H1 (cell line): ENCODE results near the gene ABCA13. TPM values are rescaled to one million over a fixed set of nuclear protein-coding genes. Genes with fewer than 3 reads are reported as not detected.

Source experiments
- CTCF ChIA-PET: fragments of 300-600 bp; sonication (Branson Sonifier 250); formaldehyde crosslinking; loops from one replicate; lab custom pipeline; 2021; ENCODE audit not compliant: partially characterized antibody; lab: Charles Lee
- POLR2A ChIA-PET: fragments of 300-600 bp; sonication (Branson Sonifier 250); formaldehyde crosslinking; loops from one replicate; lab custom pipeline; 2021; ENCODE audit warnings: inconsistent platforms; ENCODE audit not compliant: partially characterized antibody; lab: Charles Lee
- DNase-seq, 2 experiments: peaks; one replicate each; pipeline versions ENCODE4 v3.0.0 to v3.0.0-alpha.2; 2010 to 2022; ENCODE audit warnings: low spot score in 2 of 2, low read depth in 1 of 2, mixed read lengths in 1 of 2
- FAIRE-seq: peaks from 2 replicates; lab custom pipeline; 2011; peaks lifted over from hg19 to GRCh38; lab: Jason Lieb, UNC
- H2AFZ ChIP-seq: 2 replicates; pipeline ENCODE4 v1.8.1; 2012; ENCODE audit warnings: low read length, inconsistent platforms
- H2AK5ac ChIP-seq: 2 replicates; pipeline ENCODE4 v1.6.1; 2013; ENCODE audit warnings: low read depth, low read length
- H2BK120ac ChIP-seq: replicated peaks from 2 replicates; pipeline ENCODE3; 2013; ENCODE audit warnings: low read depth, low read length, inconsistent platforms
- H2BK12ac ChIP-seq: 2 replicates; pipeline ENCODE4 v1.6.1; 2013; ENCODE audit warnings: low read depth, low read length
- H2BK15ac ChIP-seq: 2 replicates; pipeline ENCODE4 v1.6.1; 2013; ENCODE audit warnings: low read length
- H2BK20ac ChIP-seq: 2 replicates; pipeline ENCODE4 v1.6.1; 2013; ENCODE audit warnings: low read length
- H2BK5ac ChIP-seq: 2 replicates; pipeline ENCODE4 v1.6.1; 2013; ENCODE audit warnings: low read depth, low read length
- H3K14ac ChIP-seq: 2 replicates; pipeline ENCODE4 v1.6.1; 2013; ENCODE audit warnings: inconsistent platforms; ENCODE audit not compliant: insufficient read length
- H3K18ac ChIP-seq: 2 replicates; pipeline ENCODE4 v1.6.1; 2013; ENCODE audit warnings: low read length; ENCODE audit errors: extremely low read depth
- H3K23ac ChIP-seq: 2 replicates; pipeline ENCODE4 v1.6.1; 2013; ENCODE audit warnings: inconsistent platforms; ENCODE audit not compliant: insufficient read length
- H3K23me2 ChIP-seq: 2 replicates; pipeline ENCODE4 v1.6.1; 2013; ENCODE audit warnings: low read depth, low read length
- H3K27ac ChIP-seq: 2 replicates; pipeline ENCODE4 v1.6.1; 2011; ENCODE audit warnings: low read depth, low read length, inconsistent platforms
- H3K27me3 ChIP-seq, 4 experiments: replicated peaks in 1 of 4; 1 replicate in 1 of 4; 2 replicates in 3 of 4; pipeline versions ENCODE4 v1.6.1 to v1.8.1; 2011 to 2013; ENCODE audit warnings: low read length in 3 of 4, mild to moderate bottlenecking in 3 of 4, inconsistent platforms in 2 of 4, mixed read lengths in 2 of 4, moderate library complexity in 1 of 4; ENCODE audit not compliant: control insufficient read depth in 3 of 4, insufficient read depth in 3 of 4; ENCODE audit errors: extremely low read depth in 1 of 4
- H3K36me3 ChIP-seq, 4 experiments: 2 replicates each; pipeline versions ENCODE4 v1.6.1 to v1.8.1; 2011 to 2013; ENCODE audit warnings: mild to moderate bottlenecking in 4 of 4, low read length in 3 of 4, moderate library complexity in 2 of 4, control low read depth in 1 of 4, inconsistent platforms in 1 of 4; ENCODE audit not compliant: insufficient read depth in 4 of 4, control insufficient read depth in 2 of 4
- H3K4ac ChIP-seq: replicated peaks from 2 replicates; pipeline ENCODE3; 2013; ENCODE audit warnings: low read length, low read depth, mixed read lengths, inconsistent platforms; ENCODE audit not compliant: insufficient read length
- H3K4me1 ChIP-seq, 4 experiments: replicated peaks in 1 of 4; 1 replicate in 1 of 4; 2 replicates in 3 of 4; pipeline versions ENCODE4 v1.6.1 to v1.8.1; 2011 to 2013; ENCODE audit warnings: low read length in 3 of 4, inconsistent platforms in 2 of 4, mixed read lengths in 1 of 4; ENCODE audit not compliant: insufficient read depth in 4 of 4, control insufficient read depth in 3 of 4
- H3K4me2 ChIP-seq, 2 experiments: 2 replicates each; pipeline versions ENCODE4 v1.6.1 to v1.8.1; 2011 to 2013; ENCODE audit warnings: low read depth in 2 of 2, low read length in 2 of 2, control low read depth in 1 of 2, inconsistent platforms in 1 of 2, mild to moderate bottlenecking in 1 of 2; ENCODE audit not compliant: insufficient read depth in 1 of 2
- H3K4me3 ChIP-seq, 4 experiments: fragments of 200-600, 300-600 bp in 1 of 4; sonication (generic), shearing (Covaris generic), sonication (Bioruptor Twin) in 1 of 4; 2 replicates each; pipeline versions ENCODE4 v1.5.1 to v1.8.1; 2011 to 2016; ENCODE audit warnings: low read length in 4 of 4, low read depth in 3 of 4, control low read depth in 2 of 4, inconsistent platforms in 2 of 4, mild to moderate bottlenecking in 2 of 4, mixed read lengths in 1 of 4, moderate library complexity in 1 of 4; ENCODE audit not compliant: insufficient read depth in 2 of 4; ENCODE audit errors: extremely low read depth in 1 of 4
- H3K56ac ChIP-seq: replicated peaks from 2 replicates; pipeline ENCODE3; 2013; ENCODE audit warnings: low read depth, mild to moderate bottlenecking, mixed read lengths, low read length, inconsistent platforms; ENCODE audit not compliant: insufficient read length
- H3K79me1 ChIP-seq: 2 replicates; pipeline ENCODE4 v1.6.1; 2013; ENCODE audit warnings: low read depth, low read length, control low read depth
- H3K79me2 ChIP-seq, 2 experiments: 2 replicates each; pipeline versions ENCODE4 v1.6.1 to v1.8.1; 2012 to 2013; ENCODE audit warnings: low read length in 2 of 2, mild to moderate bottlenecking in 2 of 2, inconsistent platforms in 1 of 2; ENCODE audit not compliant: insufficient read depth in 2 of 2, control insufficient read depth in 1 of 2
- H3K9ac ChIP-seq, 4 experiments: replicated peaks in 1 of 4; 1 replicate in 1 of 4; 2 replicates in 3 of 4; pipeline versions ENCODE4 v1.6.1 to v1.8.1; 2011 to 2013; ENCODE audit warnings: low read depth in 3 of 4, low read length in 3 of 4, control low read depth in 2 of 4, mild to moderate bottlenecking in 2 of 4, moderate library complexity in 2 of 4, inconsistent platforms in 1 of 4; ENCODE audit errors: extremely low read depth in 1 of 4
- H3K9me3 ChIP-seq, 2 experiments: 2 replicates each; pipeline versions ENCODE4 v1.6.1 to v1.8.1; 2012 to 2013; ENCODE audit warnings: mild to moderate bottlenecking in 2 of 2, moderate library complexity in 2 of 2, control low read depth in 1 of 2, inconsistent platforms in 1 of 2, low read depth in 1 of 2, low read length in 1 of 2, mixed read lengths in 1 of 2; ENCODE audit not compliant: insufficient read depth in 2 of 2
- H4K20me1 ChIP-seq, 2 experiments: replicated peaks in 1 of 2; 2 replicates each; pipeline versions ENCODE3 to v1.8.1; 2011 to 2013; ENCODE audit warnings: inconsistent platforms in 2 of 2, low read length in 2 of 2, mild to moderate bottlenecking in 1 of 2; ENCODE audit not compliant: insufficient read depth in 2 of 2, control insufficient read depth in 1 of 2
- H4K5ac ChIP-seq: 2 replicates; pipeline ENCODE4 v1.6.1; 2013; ENCODE audit warnings: low read length, low read depth, mixed read lengths, inconsistent platforms; ENCODE audit not compliant: insufficient read length
- H4K8ac ChIP-seq: 2 replicates; pipeline ENCODE4 v1.8.0; 2013; ENCODE audit warnings: mild to moderate bottlenecking, moderate library complexity, low read length, inconsistent platforms; ENCODE audit not compliant: insufficient read depth; ENCODE audit errors: extremely low read depth
- H4K91ac ChIP-seq: replicated peaks from 2 replicates; pipeline ENCODE3; 2013; ENCODE audit warnings: low read length, mixed read lengths, inconsistent platforms; ENCODE audit not compliant: insufficient read length
- CREB1 ChIP-seq: IDR thresholded peaks from 2 replicates; pipeline ENCODE4 v1.6.1; 2012; ENCODE audit warnings: inconsistent platforms
- CTBP2 ChIP-seq: IDR thresholded peaks from 2 replicates; pipeline ENCODE4 v1.7.0; 2011; ENCODE audit warnings: borderline replicate concordance, mild to moderate bottlenecking, moderate library complexity, mixed read lengths, low read length; ENCODE audit not compliant: insufficient read depth, insufficient read length
- CTCF ChIP-seq, 3 experiments: IDR thresholded peaks; 1 replicate in 2 of 3; 2 replicates in 1 of 3; pipeline versions ENCODE4 v1.5.1 to v1.6.1; 2011; ENCODE audit warnings: low read length in 3 of 3, mild to moderate bottlenecking in 3 of 3, inconsistent platforms in 2 of 3, low read depth in 1 of 3, moderate library complexity in 1 of 3; ENCODE audit not compliant: insufficient read depth in 1 of 3; ENCODE audit errors: control extremely low read depth in 1 of 3
- E2F6 ChIP-seq: IDR thresholded peaks from 2 replicates; pipeline ENCODE4 v1.6.1; 2012; ENCODE audit warnings: inconsistent platforms
- FOSL1 ChIP-seq: IDR thresholded peaks from 2 replicates; pipeline ENCODE4 v1.6.1; 2011; ENCODE audit warnings: mild to moderate bottlenecking, low read depth, low read length, moderate library complexity; ENCODE audit not compliant: insufficient read depth
- MAFK ChIP-seq: IDR thresholded peaks from 2 replicates; pipeline ENCODE4 v1.6.1; 2012; ENCODE audit warnings: low read depth, mild to moderate bottlenecking, improper control_type of control experiment, low read length
- SIRT6 ChIP-seq: IDR thresholded peaks from one replicate; pipeline ENCODE4 v1.7.1; 2012; ENCODE audit warnings: low read length, inconsistent platforms
- SIX5 ChIP-seq: IDR thresholded peaks from 2 replicates; pipeline ENCODE4 v1.6.1; 2011; ENCODE audit warnings: mild to moderate bottlenecking, low read depth, low read length
- SP2 ChIP-seq: IDR thresholded peaks from 2 replicates; pipeline ENCODE4 v1.6.1; 2012; ENCODE audit warnings: mild to moderate bottlenecking, low read length, inconsistent platforms
- SRF ChIP-seq: IDR thresholded peaks from 2 replicates; pipeline ENCODE4 v1.6.1; 2011; ENCODE audit warnings: mild to moderate bottlenecking, low read depth, low read length, moderate library complexity
- TCF12 ChIP-seq: IDR thresholded peaks from 2 replicates; pipeline ENCODE4 v1.6.1; 2011; ENCODE audit warnings: low read depth, mild to moderate bottlenecking, low read length
- WGBS, 2 experiments: shearing (Covaris generic) in 1 of 2; methylation state at CpG; one replicate each; pipeline versions ENCODE4 v1.1.6 to v1.1.7; 2013 to 2015; ENCODE audit warnings: low lambda C conversion rate in 2 of 2, mixed read lengths in 2 of 2, inconsistent platforms in 1 of 2, low coverage in 1 of 2, missing lambda C conversion rate in 1 of 2; ENCODE audit not compliant: insufficient replicate concordance in 2 of 2, insufficient coverage in 1 of 2, insufficient read length in 1 of 2; ENCODE audit errors: extremely low coverage in 1 of 2, missing lambda C conversion rate in 1 of 2; 5-methylcytosine and 5-hydroxymethylcytosine counted together
- polyA plus RNA-seq, 7 experiments: library from polyadenylated mRNA; depleted of rRNA in 3 of 7; stranded (reverse) in 5 of 7; unstranded in 2 of 7; fragments of >200 nt in 5 of 7; fragments of 200-250 nt in 2 of 7; gene quantifications; 1 replicate in 5 of 7; 2 replicates in 1 of 7; 4 replicates in 1 of 7; pipeline versions ENCODE4 v1.2.1 to v1.2.3, GENCODE V29; 2011 to 2013; ENCODE audit warnings: missing spikeins in 2 of 7, mixed read lengths in 2 of 7
- total RNA-seq: library from RNA; stranded (reverse); fragmentation: NEBNext Ultra II Directional; extraction: Animal tissue kit (Norgen Biotek cat#: 25700); gene quantifications from 2 replicates; pipeline ENCODE4 v1.2.1, GENCODE V29; 2021

Gene ABCA13
- total and polyA plus RNA-seq, 2 of the 8 experiments (the other 6 are each of a cell fraction or from before 2014, with no cell fraction given) = 0.07 to 0.09 TPM

- ChIA-PET CTCF (interaction anchor here (1.5 kb wide), 1 partner anchor 16 kb away, joined by 3 read pairs; no protein-coding TSS in a partner anchor), POLR2A (no interaction called here)
- Histone ChIP-seq H3K79me1 (no peaks in the 10 kb centered on the region), H4K5ac (no peak overlapping the region), H2BK20ac (no peak overlapping the region), H4K8ac (no peak overlapping the region), H3K4me2 (no peak overlapping the region), H3K4me3 (no peak overlapping the region), H3K27me3 (no peaks in the 10 kb centered on the region), H3K14ac (no peak overlapping the region), H3K23me2 (no peaks in the 10 kb centered on the region), H2BK15ac (no peak overlapping the region), H2BK5ac (no peak overlapping the region), H3K36me3 (peaks cover 0 to 3% (median 0%) of the 10 kb centered on the region in 4 experiments; a peak in 1 of 8 replicates), H3K9ac (no peak overlapping the region), H3K23ac (no peak overlapping the region), H3K4ac (no peak overlapping the region), H3K56ac (no peak overlapping the region), H3K4me1 (no peaks in the 10 kb centered on the region), H2BK120ac (no peak overlapping the region), H3K9me3 (0 out of 4 replicates have a peak, but pooled peaks cover 0 to 9% of the 10 kb centered on the region in 2 experiments), H3K79me2 (no peaks in the 10 kb centered on the region), H4K20me1 (no peaks in the 10 kb centered on the region), H3K18ac (no peak overlapping the region), H2AFZ (no peak overlapping the region), H4K91ac (no peak overlapping the region), H3K27ac (no peak overlapping the region), H2BK12ac (no peak overlapping the region), H2AK5ac (no peak overlapping the region)
- FAIRE-seq (no peak), DNase-seq (no peak)
- 93% methylated on average over 3 of the region's 3 CpGs; no CpG with 5 or more reads in 1 of the 2 experiments for WGBS, 2 experiments
- no peak for TF ChIP-seq SRF
- no peak for TF ChIP-seq FOSL1
- no peak for TF ChIP-seq CTBP2
- no peak for TF ChIP-seq E2F6
- no peak for TF ChIP-seq CREB1
- no peak for TF ChIP-seq SP2
- no peak for TF ChIP-seq SIX5
- TF ChIP-seq TCF12 = no peak
- no peak for TF ChIP-seq CTCF (IDR thresholded peaks at IDR 0.05; ENCODE audit: control extremely low read depth in 1 of 3, insufficient read depth in 1 of 3, low read depth in 1 of 3, low read length in 3 of 3)
- TF ChIP-seq SIRT6 = no peak
- TF ChIP-seq MAFK = no peak
Observed at GRCh38 chr7:48170506-48170905, 752 bp upstream of the ABCA13 start.
